H9 (cell line): ENCODE results near the gene AQP7. TPM values are rescaled to one million over a fixed set of nuclear protein-coding genes. Genes with fewer than 3 reads are reported as not detected.
"Not testable (repeated sequence)": the region's sequence is repeated elsewhere in the genome, so short reads cannot be mapped to it uniquely, and the experiment has no call there.

Experiments used
- DNase-seq: peaks from one replicate; pipeline ENCODE4 v3.0.0-alpha.2; 2017
- H2AFZ ChIP-seq: one replicate; pipeline ENCODE4 v1.6.1; 2013; ENCODE audit warnings: mild to moderate bottlenecking, low read length, control low read depth, moderate library complexity
- H2AK5ac ChIP-seq: 2 replicates; pipeline ENCODE4 v1.6.1; 2013; ENCODE audit warnings: low read length, control low read depth, mixed read lengths; ENCODE audit not compliant: insufficient read length
- H2BK120ac ChIP-seq: one replicate; pipeline ENCODE4 v1.6.1; 2013; ENCODE audit warnings: low read depth, mild to moderate bottlenecking, low read length, control low read depth, inconsistent platforms; ENCODE audit not compliant: poor library complexity, severe bottlenecking
- H2BK12ac ChIP-seq: 2 replicates; pipeline ENCODE4 v1.6.1; 2013; ENCODE audit warnings: low read length, control low read depth, mixed read lengths, low read depth; ENCODE audit not compliant: insufficient read length
- H2BK15ac ChIP-seq: 2 replicates; pipeline ENCODE4 v1.6.1; 2013; ENCODE audit warnings: low read depth, low read length, control low read depth
- H2BK20ac ChIP-seq: one replicate; pipeline ENCODE4 v1.6.1; 2013; ENCODE audit warnings: low read depth, mild to moderate bottlenecking, low read length, control low read depth, inconsistent platforms; ENCODE audit not compliant: poor library complexity, severe bottlenecking
- H2BK5ac ChIP-seq: 2 replicates; pipeline ENCODE4 v1.6.1; 2013; ENCODE audit warnings: low read length, control low read depth, mixed read lengths; ENCODE audit not compliant: insufficient read length
- H3K14ac ChIP-seq: 2 replicates; pipeline ENCODE4 v1.6.1; 2013; ENCODE audit warnings: low read length, control low read depth; ENCODE audit not compliant: insufficient read depth
- H3K18ac ChIP-seq: 2 replicates; pipeline ENCODE4 v1.6.1; 2013; ENCODE audit warnings: low read depth, mild to moderate bottlenecking, mixed read lengths, low read length, control low read depth; ENCODE audit not compliant: insufficient read length
- H3K23ac ChIP-seq: 2 replicates; pipeline ENCODE4 v1.6.1; 2013; ENCODE audit warnings: low read length, control low read depth, mixed read lengths, low read depth; ENCODE audit not compliant: insufficient read length
- H3K23me2 ChIP-seq: 2 replicates; pipeline ENCODE4 v1.6.1; 2013; ENCODE audit warnings: low read depth, mild to moderate bottlenecking, mixed read lengths, low read length, control low read depth; ENCODE audit not compliant: insufficient read length, poor library complexity, severe bottlenecking
- H3K27ac ChIP-seq: 2 replicates; pipeline ENCODE4 v1.5.1; 2013; ENCODE audit warnings: low read length, control low read depth, mixed read lengths, low read depth; ENCODE audit not compliant: insufficient read length
- H3K27me3 ChIP-seq: 2 replicates; pipeline ENCODE4 v1.6.1; 2013; ENCODE audit warnings: low read length, control low read depth, inconsistent platforms; ENCODE audit not compliant: insufficient read depth
- H3K4ac ChIP-seq: 2 replicates; pipeline ENCODE4 v1.6.1; 2013; ENCODE audit warnings: low read depth, mild to moderate bottlenecking, control low read depth, inconsistent platforms, low read length, moderate library complexity
- H3K4me1 ChIP-seq: 2 replicates; pipeline ENCODE4 v1.6.1; 2013; ENCODE audit warnings: low read length, control low read depth, inconsistent platforms; ENCODE audit not compliant: insufficient read depth
- H3K4me2 ChIP-seq: 2 replicates; pipeline ENCODE4 v1.6.1; 2013; ENCODE audit warnings: low read length, control low read depth, mixed read lengths; ENCODE audit not compliant: insufficient read length, insufficient read depth
- H3K56ac ChIP-seq: 2 replicates; pipeline ENCODE4 v1.6.1; 2013; ENCODE audit warnings: low read depth, mild to moderate bottlenecking, mixed read lengths, low read length, control low read depth; ENCODE audit not compliant: insufficient read length
- H3K79me1 ChIP-seq: 2 replicates; pipeline ENCODE4 v1.6.1; 2013; ENCODE audit warnings: low read depth, mild to moderate bottlenecking, moderate library complexity, low read length, control low read depth, inconsistent platforms; ENCODE audit not compliant: insufficient read depth, poor library complexity, severe bottlenecking
- H3K79me2 ChIP-seq: 2 replicates; pipeline ENCODE4 v1.6.1; 2013; ENCODE audit warnings: low read length, control low read depth, inconsistent platforms; ENCODE audit not compliant: insufficient read depth
- H3K9ac ChIP-seq: 2 replicates; pipeline ENCODE4 v1.6.1; 2013; ENCODE audit warnings: low read length, control low read depth, mixed read lengths; ENCODE audit not compliant: insufficient read length; ENCODE audit errors: extremely low read depth
- H3K9me3 ChIP-seq: one replicate; pipeline ENCODE4 v1.6.1; 2013; ENCODE audit warnings: low read depth, low read length, inconsistent platforms; ENCODE audit not compliant: control insufficient read depth
- H3T11ph ChIP-seq: one replicate; pipeline ENCODE4 v1.6.1; 2013; ENCODE audit warnings: mild to moderate bottlenecking, low read length, control low read depth, inconsistent platforms
- H4K20me1 ChIP-seq: one replicate; pipeline ENCODE4 v1.6.1; 2013; ENCODE audit not compliant: control insufficient read depth, insufficient read length, insufficient read depth
- H4K5ac ChIP-seq: 2 replicates; pipeline ENCODE4 v1.6.1; 2013; ENCODE audit warnings: low read depth, mild to moderate bottlenecking, mixed read lengths, low read length, control low read depth; ENCODE audit not compliant: insufficient read length
- H4K8ac ChIP-seq: replicated peaks from 2 replicates; pipeline ENCODE4 v1.6.1; 2013; ENCODE audit warnings: low read length, control low read depth, mixed read lengths, low read depth; ENCODE audit not compliant: insufficient read length
- H4K91ac ChIP-seq: 2 replicates; pipeline ENCODE4 v1.6.1; 2013; ENCODE audit warnings: low read depth, mild to moderate bottlenecking, moderate library complexity, mixed read lengths, low read length, control low read depth; ENCODE audit not compliant: insufficient read length
- H3K27ac Mint-ChIP-seq, 3 experiments: 2 replicates in 2 of 3; 3 replicates in 1 of 3; pipeline ENCODE4 v1.8.0; 2020 to 2021; ENCODE audit warnings: mixed read lengths in 3 of 3, mild to moderate bottlenecking in 1 of 3, moderate library complexity in 1 of 3
- H3K27me3 Mint-ChIP-seq: 2 replicates; pipeline ENCODE4 v1.8.0; 2021; ENCODE audit warnings: low read depth, mild to moderate bottlenecking, moderate library complexity, mixed read lengths
- H3K36me3 Mint-ChIP-seq, 3 experiments: 2 replicates in 2 of 3; 3 replicates in 1 of 3; pipeline ENCODE4 v1.8.0; 2020 to 2021; ENCODE audit warnings: low read depth in 3 of 3, mixed read lengths in 3 of 3; ENCODE audit not compliant: insufficient read depth in 1 of 3
- H3K4me1 Mint-ChIP-seq, 2 experiments: 2 replicates each; pipeline ENCODE4 v1.8.0; 2020; ENCODE audit warnings: mixed read lengths in 2 of 2
- H3K4me3 Mint-ChIP-seq, 2 experiments: 2 replicates in 1 of 2; 3 replicates in 1 of 2; pipeline ENCODE4 v1.8.0; 2020 to 2021; ENCODE audit warnings: mild to moderate bottlenecking in 2 of 2, mixed read lengths in 2 of 2, moderate library complexity in 1 of 2
- H3K9me3 Mint-ChIP-seq, 2 experiments: 2 replicates in 1 of 2; 3 replicates in 1 of 2; pipeline ENCODE4 v1.8.0; 2020; ENCODE audit warnings: mild to moderate bottlenecking in 2 of 2, mixed read lengths in 2 of 2, moderate library complexity in 1 of 2
- WGBS: extraction: QIAGEN DNeasy Blood & Tissue Kit; methylation state at CpG from one replicate; pipeline ENCODE4 v1.1.7; 2013; ENCODE audit warnings: missing lambda C conversion rate, low lambda C conversion rate, mixed read lengths; ENCODE audit not compliant: insufficient read length; ENCODE audit errors: extremely low coverage; 5-methylcytosine and 5-hydroxymethylcytosine counted together
- total RNA-seq: library from RNA; stranded (reverse); gene quantifications from 2 replicates; pipeline ENCODE4 v1.2.1, GENCODE V29; 2021
- TF ChIP-seq, protein P1 (sequence below): fragments of 200-600 bp; sonication (generic); conservative IDR thresholded peaks from 3 replicates; pipeline ENCODE4 v1.8.0; 2021; ENCODE audit warnings: antibody characterized with exemption, mild to moderate bottlenecking

AQP7 gene
- total RNA-seq, 1 experiment from 2014 or later, result not detected

DNA sequence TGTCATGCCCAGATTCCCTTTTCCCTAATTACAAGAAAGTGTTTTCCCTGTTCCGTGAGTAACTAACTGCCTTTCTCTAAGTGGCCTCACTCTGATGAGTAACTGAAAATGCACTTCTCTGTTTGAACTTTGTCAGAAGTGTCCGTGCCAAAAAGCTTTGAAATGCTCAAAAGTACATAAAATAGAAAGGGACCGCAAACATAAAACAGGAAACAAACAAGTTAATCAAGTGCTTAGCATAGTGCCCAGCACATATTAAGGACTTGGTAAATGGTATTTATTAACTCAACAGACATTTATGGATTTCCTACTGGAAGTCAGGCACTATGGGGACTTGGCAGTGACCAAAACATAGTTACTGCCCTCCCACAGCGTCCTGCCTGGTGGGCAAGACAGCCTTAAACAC lies 22.8 kb upstream of the AQP7 start:
- DNase-seq, result no peak
- H4K91ac ChIP-seq, result no peak overlapping the region
- H2AK5ac ChIP-seq, result no peak overlapping the region
- H3K4me1 ChIP-seq, result no peaks in the 10 kb centered on the region
- no peaks in the 10 kb centered on the region for H4K20me1 ChIP-seq
- H3K4ac ChIP-seq, result no peak overlapping the region
- no peak overlapping the region for H2BK120ac ChIP-seq
- H3K9ac ChIP-seq, result no peak overlapping the region
- no peak overlapping the region for H3K23ac ChIP-seq
- no peak overlapping the region for H3K14ac ChIP-seq
- no peaks in the 10 kb centered on the region for H3K4me1 Mint-ChIP-seq
- H2BK20ac ChIP-seq, result no peak overlapping the region
- H3K23me2 ChIP-seq, result no peaks in the 10 kb centered on the region
- H3K79me2 ChIP-seq, result no peaks in the 10 kb centered on the region
- no peak overlapping the region for H2BK5ac ChIP-seq
- TF ChIP-seq, protein P1, sequence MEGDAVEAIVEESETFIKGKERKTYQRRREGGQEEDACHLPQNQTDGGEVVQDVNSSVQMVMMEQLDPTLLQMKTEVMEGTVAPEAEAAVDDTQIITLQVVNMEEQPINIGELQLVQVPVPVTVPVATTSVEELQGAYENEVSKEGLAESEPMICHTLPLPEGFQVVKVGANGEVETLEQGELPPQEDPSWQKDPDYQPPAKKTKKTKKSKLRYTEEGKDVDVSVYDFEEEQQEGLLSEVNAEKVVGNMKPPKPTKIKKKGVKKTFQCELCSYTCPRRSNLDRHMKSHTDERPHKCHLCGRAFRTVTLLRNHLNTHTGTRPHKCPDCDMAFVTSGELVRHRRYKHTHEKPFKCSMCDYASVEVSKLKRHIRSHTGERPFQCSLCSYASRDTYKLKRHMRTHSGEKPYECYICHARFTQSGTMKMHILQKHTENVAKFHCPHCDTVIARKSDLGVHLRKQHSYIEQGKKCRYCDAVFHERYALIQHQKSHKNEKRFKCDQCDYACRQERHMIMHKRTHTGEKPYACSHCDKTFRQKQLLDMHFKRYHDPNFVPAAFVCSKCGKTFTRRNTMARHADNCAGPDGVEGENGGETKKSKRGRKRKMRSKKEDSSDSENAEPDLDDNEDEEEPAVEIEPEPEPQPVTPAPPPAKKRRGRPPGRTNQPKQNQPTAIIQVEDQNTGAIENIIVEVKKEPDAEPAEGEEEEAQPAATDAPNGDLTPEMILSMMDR, result no peak
- no peak overlapping the region for H2AFZ ChIP-seq
- H3K9me3 Mint-ChIP-seq, result peaks cover 0 to 3% of the 10 kb centered on the region in 2 experiments; a peak in 1 of 5 replicates
- peaks cover under 1% of the 10 kb centered on the region; the same call in 1 of the 2 replicates for H3K27me3 Mint-ChIP-seq
- no peak overlapping the region for H3K4me3 Mint-ChIP-seq
- H3K56ac ChIP-seq, result no peak overlapping the region
- no peak overlapping the region for H2BK12ac ChIP-seq
- H3T11ph ChIP-seq, result no peak overlapping the region
- no peak overlapping the region for H3K18ac ChIP-seq
- H3K27ac Mint-ChIP-seq, result no peak overlapping the region
- H3K9me3 ChIP-seq, result no peaks in the 10 kb centered on the region
- no peak overlapping the region for H3K27ac ChIP-seq
- H2BK15ac ChIP-seq, result no peak overlapping the region
- no CpG with 5 or more reads among the region's 4 CpGs for WGBS
- H3K36me3 Mint-ChIP-seq, result no peaks in the 10 kb centered on the region
- H3K79me1 ChIP-seq, result no peaks in the 10 kb centered on the region
- no peak overlapping the region for H4K8ac ChIP-seq
- H3K27me3 ChIP-seq, result no peaks in the 10 kb centered on the region
- no peak overlapping the region for H4K5ac ChIP-seq
- H3K4me2 ChIP-seq, result no peak overlapping the region

DNA sequence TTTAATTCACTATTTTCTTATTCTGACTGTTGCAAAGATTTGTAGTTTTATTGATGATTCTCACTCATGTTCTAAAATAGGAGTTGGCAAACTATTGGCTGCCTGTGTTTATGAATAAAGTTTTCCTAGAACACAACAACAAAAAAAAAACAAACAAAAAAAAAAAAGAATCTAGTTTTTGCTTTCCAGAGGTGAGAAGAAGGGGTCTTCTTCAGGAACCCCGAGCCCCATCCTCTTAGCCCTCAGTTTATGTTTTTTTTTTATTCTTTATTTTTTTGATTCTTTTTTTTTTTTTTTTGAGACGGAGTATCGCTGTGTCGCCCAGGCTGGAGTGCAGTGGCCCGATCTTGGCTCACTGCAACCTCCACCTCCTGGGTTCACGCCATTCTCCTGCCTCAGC lies 22.1 kb upstream of the AQP7 start:
- H3K36me3 Mint-ChIP-seq, H2BK12ac ChIP-seq, H3K4me1 Mint-ChIP-seq, H2BK5ac ChIP-seq, H3K79me1 ChIP-seq, H3K27me3 ChIP-seq, H2AK5ac ChIP-seq, H3K14ac ChIP-seq, H3T11ph ChIP-seq, H2AFZ ChIP-seq, H3K18ac ChIP-seq, H3K23me2 ChIP-seq, H4K8ac ChIP-seq, DNase-seq, H3K27me3 Mint-ChIP-seq, H3K23ac ChIP-seq, H2BK15ac ChIP-seq, H4K91ac ChIP-seq, H3K9me3 ChIP-seq, H3K4ac ChIP-seq, H3K27ac ChIP-seq, H3K79me2 ChIP-seq, H3K56ac ChIP-seq, H4K5ac ChIP-seq, H2BK120ac ChIP-seq, H3K4me1 ChIP-seq, H2BK20ac ChIP-seq, H3K4me2 ChIP-seq, H3K9me3 Mint-ChIP-seq, H3K9ac ChIP-seq, H4K20me1 ChIP-seq, H3K27ac Mint-ChIP-seq, H3K4me3 Mint-ChIP-seq: not testable (repeated sequence)
- WGBS, result no CpG with 5 or more reads among the region's 6 CpGs
